HCT116 (cell line): ENCODE data around the gene IFNLR1. TPM values are rescaled to one million over a fixed set of nuclear protein-coding genes. Genes with fewer than 3 reads are reported as not detected.

Experiments used
- ATAC-seq: fragments of 200-7000 bp; cut with Tn5 transposase; 2 replicates; pipeline ENCODE4 v1.9.1; 2020; ENCODE audit warnings: mild to moderate bottlenecking, moderate library complexity
- BruUV-seq: library from RNA; stranded (reverse); fragments of 400-500 nt; replicated peaks from 2 replicates; lab custom pipeline; 2021; lab: Mats Ljungman, UMichigan
- CTCF ChIA-PET: fragments of 300-600 bp; sonication (Branson Sonifier 250); formaldehyde crosslinking; loops from one replicate; lab custom pipeline; 2021; ENCODE audit warnings: antibody characterized with exemption; lab: Charles Lee
- POLR2A ChIA-PET: fragments of 300-600, 350-600 bp; sonication (Branson Sonifier 250); formaldehyde crosslinking; loops from one replicate; lab custom pipeline; 2021; ENCODE audit warnings: antibody characterized with exemption; lab: Charles Lee
- RAD21 ChIA-PET, 2 experiments: fragments of 300-600 bp; sonication (Branson Sonifier 250); formaldehyde crosslinking; loops; one replicate each; lab custom pipeline; 2023; ENCODE audit warnings: low total read pairs in 2 of 2; ENCODE audit not compliant: uncharacterized antibody in 2 of 2, unreplicated experiment in 2 of 2, low non-redundant PET in 1 of 2; lab: Charles Lee
- DNase-seq: peaks from one replicate; pipeline ENCODE4 v3.0.0-alpha.2; 2010; ENCODE audit warnings: low read depth, low spot score
- H2AFZ ChIP-seq: fragments of 200-600 bp; shearing (Covaris generic), sonication (generic); 2 replicates; pipeline ENCODE4 v1.6.1; 2017; ENCODE audit warnings: low read depth, mixed run types, mixed read lengths, antibody characterized with exemption, low read length; ENCODE audit not compliant: poor library complexity, severe bottlenecking
- H3K27ac ChIP-seq: 2 replicates; pipeline ENCODE4 v1.5.1; 2012; ENCODE audit warnings: low read depth, low read length
- H3K27me3 ChIP-seq: fragments of 200-600 bp; sonication (generic); 2 replicates; pipeline ENCODE4 v1.6.1; 2016; ENCODE audit warnings: mixed run types, low read length, mixed read lengths; ENCODE audit not compliant: insufficient read depth
- H3K36me3 ChIP-seq, 2 experiments: fragments of 200-500 bp in 1 of 2; fragments of 200-600 bp in 1 of 2; sonication (Bioruptor generic) in 1 of 2; sonication (generic) in 1 of 2; 2 replicates each; pipeline versions ENCODE4 v1.5.1 to v1.6.1; 2014 to 2016; ENCODE audit warnings: low read length in 2 of 2, inconsistent platforms in 1 of 2, mixed read lengths in 1 of 2, mixed run types in 1 of 2; ENCODE audit not compliant: insufficient read depth in 2 of 2, control insufficient read depth in 1 of 2
- H3K4me1 ChIP-seq, 2 experiments: fragments of 200-600 bp in 1 of 2; sonication (generic) in 1 of 2; 2 replicates each; pipeline versions ENCODE4 v1.5.1 to v1.6.1; 2012 to 2017; ENCODE audit warnings: low read length in 2 of 2, inconsistent platforms in 1 of 2, mild to moderate bottlenecking in 1 of 2, mixed read lengths in 1 of 2, mixed run types in 1 of 2, moderate library complexity in 1 of 2; ENCODE audit not compliant: insufficient read depth in 2 of 2, control insufficient read depth in 1 of 2
- H3K4me2 ChIP-seq: fragments of 200-600 bp; sonication (generic); 2 replicates; pipeline ENCODE4 v1.6.1; 2017; ENCODE audit warnings: mixed run types, low read length, mixed read lengths
- H3K4me3 ChIP-seq, 2 experiments: fragments of 200-600 bp in 1 of 2; sonication (generic) in 1 of 2; replicated peaks in 1 of 2; 2 replicates each; pipeline ENCODE4 v1.5.1; 2011 to 2016; ENCODE audit warnings: low read length in 2 of 2, control low read depth in 1 of 2, low read depth in 1 of 2, mild to moderate bottlenecking in 1 of 2, mixed read lengths in 1 of 2, mixed run types in 1 of 2
- H3K79me2 ChIP-seq: fragments of 200-600 bp; sonication (generic); 2 replicates; pipeline ENCODE4 v1.6.1; 2017; ENCODE audit warnings: mild to moderate bottlenecking, mixed run types, low read length, moderate library complexity, mixed read lengths; ENCODE audit not compliant: insufficient read depth
- H3K9ac ChIP-seq: fragments of 200-600 bp; sonication (generic); 2 replicates; pipeline ENCODE4 v1.6.1; 2016; ENCODE audit warnings: low read length, mixed read lengths
- H3K9me2 ChIP-seq: fragments of 200-600 bp; sonication (generic), shearing (Covaris generic); 2 replicates; pipeline ENCODE4 v1.6.1; 2017; ENCODE audit warnings: mixed run types, mild to moderate bottlenecking, moderate library complexity; ENCODE audit not compliant: insufficient read depth
- H3K9me3 ChIP-seq, 2 experiments: fragments of 200-500 bp in 1 of 2; fragments of 200-600 bp in 1 of 2; sonication (Bioruptor generic) in 1 of 2; sonication (generic) in 1 of 2; 2 replicates each; pipeline ENCODE4 v1.6.1; 2014 to 2017; ENCODE audit warnings: low read length in 2 of 2, mixed read lengths in 2 of 2, inconsistent platforms in 1 of 2, low read depth in 1 of 2, mild to moderate bottlenecking in 1 of 2, mixed run types in 1 of 2, moderate library complexity in 1 of 2; ENCODE audit not compliant: control insufficient read depth in 1 of 2, insufficient read depth in 1 of 2
- H4K20me1 ChIP-seq: fragments of 200-600 bp; sonication (generic), shearing (Covaris generic); 2 replicates; pipeline ENCODE4 v1.6.1; 2017; ENCODE audit warnings: mixed run types, mild to moderate bottlenecking, moderate library complexity; ENCODE audit not compliant: insufficient read depth
- CBX3 ChIP-seq: IDR thresholded peaks from 2 replicates; pipeline ENCODE4 v1.6.1; 2012; ENCODE audit warnings: low read depth
- EGR1 ChIP-seq: IDR thresholded peaks from 2 replicates; pipeline ENCODE4 v1.6.1; 2012; ENCODE audit warnings: low read depth
- ELF1 ChIP-seq: IDR thresholded peaks from 2 replicates; pipeline ENCODE4 v1.6.1; 2012; ENCODE audit warnings: low read depth, borderline replicate concordance
- EZH2 ChIP-seq: fragments of 200-600 bp; sonication (generic); IDR thresholded peaks from 2 replicates; pipeline ENCODE4 v1.6.1; 2017; ENCODE audit warnings: antibody characterized with exemption, mixed run types
- EZH2phosphoT487 ChIP-seq: fragments of 200-600 bp; IDR thresholded peaks from 2 replicates; pipeline ENCODE4 v1.6.1; 2018; ENCODE audit warnings: antibody characterized with exemption, borderline replicate concordance
- FOSL1 ChIP-seq: IDR thresholded peaks from 2 replicates; pipeline ENCODE4 v1.6.1; 2012; ENCODE audit warnings: low read depth
- POLR2A ChIP-seq: IDR thresholded peaks from 2 replicates; pipeline ENCODE4 v1.7.0; 2011; ENCODE audit warnings: borderline replicate concordance; ENCODE audit not compliant: insufficient read depth, insufficient read length; ENCODE audit errors: extremely low read depth
- POLR2AphosphoS5 ChIP-seq: IDR thresholded peaks from 2 replicates; pipeline ENCODE4 v1.6.1; 2011; ENCODE audit warnings: mild to moderate bottlenecking, low read depth, low read length, moderate library complexity
- SIN3A ChIP-seq: IDR thresholded peaks from 2 replicates; pipeline ENCODE4 v1.6.1; 2012; ENCODE audit warnings: low read depth
- SRF ChIP-seq: IDR thresholded peaks from 2 replicates; pipeline ENCODE4 v1.6.1; 2012; ENCODE audit warnings: low read depth
- ZFX ChIP-seq: fragments of 450-650 bp; IDR thresholded peaks from 2 replicates; pipeline ENCODE4 v1.6.1; 2017
- intact Hi-C: fragments of 100-400 bp; cut with micrococcal nuclease; formaldehyde crosslinking; loops from 2 replicates; pipeline ENCODE4 v1.10.0; 2022
- total RNA-seq: library from RNA; stranded (reverse); gene quantifications from one replicate; pipeline ENCODE4 v1.2.1, GENCODE V29; 2021; ENCODE audit not compliant: unreplicated experiment
- TF ChIP-seq, protein P1 (sequence below), 3 experiments: fragments of 200-600 bp in 1 of 3; sonication (generic) in 1 of 3; IDR thresholded peaks in 2 of 3; conservative IDR thresholded peaks in 1 of 3; 2 replicates each; pipeline ENCODE4 v1.5.1; 2012 to 2017; ENCODE audit warnings: low read depth in 2 of 3, low read length in 2 of 3, antibody characterized with exemption in 1 of 3, borderline replicate concordance in 1 of 3, control low read depth in 1 of 3, mild to moderate bottlenecking in 1 of 3, mixed read lengths in 1 of 3, mixed run types in 1 of 3, moderate library complexity in 1 of 3; ENCODE audit not compliant: insufficient read depth in 1 of 3

The IFNLR1 gene
- total RNA-seq, 1 experiment from 2014 or later, result 7.6 TPM

DNA sequence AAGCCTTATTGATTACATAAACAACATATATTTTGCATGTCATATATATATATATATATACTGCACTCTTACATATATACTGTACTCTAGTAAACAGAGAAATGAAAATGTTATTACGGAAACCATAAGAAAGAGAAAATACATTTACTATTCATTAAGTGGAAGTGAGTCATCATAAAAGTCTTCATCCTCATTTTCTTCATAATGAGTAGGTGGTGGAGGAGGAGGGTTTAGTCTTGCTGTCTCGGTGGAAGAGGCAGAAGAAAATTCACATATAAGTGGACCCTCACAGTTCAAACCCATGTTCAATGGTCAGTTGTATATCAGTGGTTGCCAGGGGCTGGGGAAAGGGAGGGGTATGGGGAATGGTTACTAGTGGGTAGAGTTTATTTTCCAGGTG is 8.0 kb upstream of the IFNLR1 start:
- no peak overlapping the region for H3K27ac ChIP-seq
- ATAC-seq (no peak), DNase-seq (no peak)
- H3K27me3 ChIP-seq, result no peaks in the 10 kb centered on the region
- no peaks in the 10 kb centered on the region for H3K36me3 ChIP-seq
- H3K4me3 ChIP-seq, result no peak overlapping the region
- no peaks in the 10 kb centered on the region for H3K79me2 ChIP-seq
- H3K4me2 ChIP-seq, result no peak overlapping the region
- BruUV-seq, result no TSS peak
- POLR2A ChIA-PET, result no interaction called here
- no peak overlapping the region for H3K9ac ChIP-seq
- RAD21 ChIA-PET, result no interaction called here
- H3K4me1 ChIP-seq, result peaks cover 9 to 25% of the 10 kb centered on the region in 2 experiments; a peak in 3 of 4 replicates
- CTCF ChIA-PET, result interaction anchor here (1.6 kb wide), 1 partner anchor 197 kb away, joined by 4 read pairs; no protein-coding TSS in a partner anchor
- H3K9me2 ChIP-seq, result no peaks in the 10 kb centered on the region
- H4K20me1 ChIP-seq, result no peaks in the 10 kb centered on the region
- no peak for TF ChIP-seq ZFX
- TF ChIP-seq, protein P1, sequence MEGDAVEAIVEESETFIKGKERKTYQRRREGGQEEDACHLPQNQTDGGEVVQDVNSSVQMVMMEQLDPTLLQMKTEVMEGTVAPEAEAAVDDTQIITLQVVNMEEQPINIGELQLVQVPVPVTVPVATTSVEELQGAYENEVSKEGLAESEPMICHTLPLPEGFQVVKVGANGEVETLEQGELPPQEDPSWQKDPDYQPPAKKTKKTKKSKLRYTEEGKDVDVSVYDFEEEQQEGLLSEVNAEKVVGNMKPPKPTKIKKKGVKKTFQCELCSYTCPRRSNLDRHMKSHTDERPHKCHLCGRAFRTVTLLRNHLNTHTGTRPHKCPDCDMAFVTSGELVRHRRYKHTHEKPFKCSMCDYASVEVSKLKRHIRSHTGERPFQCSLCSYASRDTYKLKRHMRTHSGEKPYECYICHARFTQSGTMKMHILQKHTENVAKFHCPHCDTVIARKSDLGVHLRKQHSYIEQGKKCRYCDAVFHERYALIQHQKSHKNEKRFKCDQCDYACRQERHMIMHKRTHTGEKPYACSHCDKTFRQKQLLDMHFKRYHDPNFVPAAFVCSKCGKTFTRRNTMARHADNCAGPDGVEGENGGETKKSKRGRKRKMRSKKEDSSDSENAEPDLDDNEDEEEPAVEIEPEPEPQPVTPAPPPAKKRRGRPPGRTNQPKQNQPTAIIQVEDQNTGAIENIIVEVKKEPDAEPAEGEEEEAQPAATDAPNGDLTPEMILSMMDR (IDR thresholded peaks at IDR 0.05 in 2 of 3, conservative IDR thresholded peaks at IDR 0.05 in 1 of 3; ENCODE audit: borderline replicate concordance in 1 of 3, insufficient read depth in 1 of 3, low read depth in 2 of 3, low read length in 2 of 3), result no peak
- no peak for TF ChIP-seq EGR1
- no peak for TF ChIP-seq POLR2AphosphoS5
- TF ChIP-seq CBX3, result no peak
- no peak overlapping the region for H2AFZ ChIP-seq
- H3K9me3 ChIP-seq, result no peaks in the 10 kb centered on the region
- intact Hi-C loops, result loop anchor here (5.0 kb wide), 1 partner anchor 43 kb away; no protein-coding TSS in a partner anchor

DNA sequence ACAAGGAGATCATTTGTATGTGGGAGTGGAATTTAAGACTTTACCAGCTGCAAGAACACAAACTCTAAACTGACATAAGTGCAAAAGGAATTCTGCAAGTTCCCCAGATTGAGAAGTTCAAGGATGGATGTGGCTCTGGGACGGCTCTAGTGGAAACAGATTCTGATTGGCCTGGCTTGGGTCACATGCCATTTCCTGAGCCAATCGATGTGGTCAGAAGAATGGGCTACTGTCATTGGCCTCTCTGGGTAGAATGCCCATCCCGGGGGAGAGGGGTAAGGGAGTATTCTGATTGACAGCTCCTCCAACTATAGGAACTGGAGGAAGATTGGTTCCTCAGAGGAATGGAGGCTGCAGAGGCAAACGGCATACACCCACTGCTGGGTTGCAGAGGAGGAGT is 6.0 kb upstream of the IFNLR1 start:
- Histone ChIP-seq H3K4me3 (no peak overlapping the region), H2AFZ (peak overlapping the region; percentile 29), H3K27me3 (no peaks in the 10 kb centered on the region), H3K27ac (no peak overlapping the region), H3K4me1 (peaks cover 11 to 25% of the 10 kb centered on the region in 2 experiments; a peak in 3 of 4 replicates), H3K79me2 (no peaks in the 10 kb centered on the region), H3K9me3 (no peaks in the 10 kb centered on the region), H3K9ac (no peak overlapping the region), H3K36me3 (no peaks in the 10 kb centered on the region), H4K20me1 (no peaks in the 10 kb centered on the region), H3K9me2 (no peaks in the 10 kb centered on the region), H3K4me2 (peak overlapping the region; percentile 16; the same call in 1 of the 2 replicates)
- peak; percentile 10 for DNase-seq
- ATAC-seq, result peak; percentile 86
- BruUV-seq, result no TSS peak
- intact Hi-C loops, result no loop called here
- ChIA-PET RAD21 (interaction anchor here in 1 of 2 experiments (0.7 kb wide), 1 partner anchor 24 kb away, joined by 3 read pairs; no protein-coding TSS in a partner anchor), CTCF (interaction anchor here (1.0 to 1.6 kb wide), 5 partner anchors 9 to 201 kb away, joined by 3 to 5 read pairs (median 3); no protein-coding TSS in a partner anchor), POLR2A (no interaction called here)
- TF ChIP-seq EZH2 (no peak), FOSL1 (no peak), CBX3 (no peak), EZH2phosphoT487 (no peak), POLR2AphosphoS5 (no peak), ELF1 (no peak), SIN3A (no peak), POLR2A (no peak), SRF (no peak)
- TF ChIP-seq, protein P1 (IDR thresholded peaks at IDR 0.05 in 2 of 3, conservative IDR thresholded peaks at IDR 0.05 in 1 of 3; ENCODE audit: borderline replicate concordance in 1 of 3, insufficient read depth in 1 of 3, low read depth in 2 of 3, low read length in 2 of 3), result no peak
